Ishikawa (cell line): Measurements from ENCODE around the gene CASP6.

Experiments
- CEBPB ChIP-seq: IDR thresholded peaks from 2 replicates; pipeline ENCODE4 v1.6.1; 2012
- CREB1 ChIP-seq: IDR thresholded peaks from 2 replicates; pipeline ENCODE4 v1.6.1; 2012; ENCODE audit warnings: low read depth
- EGR1 ChIP-seq: IDR thresholded peaks from 2 replicates; pipeline ENCODE4 v1.6.1; 2012
- EP300 ChIP-seq: IDR thresholded peaks from 2 replicates; pipeline ENCODE4 v1.6.1; 2012; ENCODE audit warnings: borderline replicate concordance
- FOXM1 ChIP-seq: IDR thresholded peaks from 2 replicates; pipeline ENCODE4 v1.6.1; 2012; ENCODE audit warnings: low read depth, borderline replicate concordance
- MAX ChIP-seq: IDR thresholded peaks from 2 replicates; pipeline ENCODE4 v1.6.1; 2012
- NFIC ChIP-seq: IDR thresholded peaks from 2 replicates; pipeline ENCODE4 v1.6.1; 2012
- RAD21 ChIP-seq: IDR thresholded peaks from 2 replicates; pipeline ENCODE4 v1.6.1; 2012; ENCODE audit warnings: low read depth
- REST ChIP-seq: IDR thresholded peaks from 2 replicates; pipeline ENCODE4 v1.6.1; 2012; ENCODE audit warnings: low read depth, mild to moderate bottlenecking
- TAF1 ChIP-seq: IDR thresholded peaks from 2 replicates; pipeline ENCODE4 v1.6.1; 2012; ENCODE audit warnings: low read depth, mild to moderate bottlenecking
- TCF12 ChIP-seq: IDR thresholded peaks from 2 replicates; pipeline ENCODE4 v1.6.1; 2012; ENCODE audit warnings: low read depth
- TEAD4 ChIP-seq: IDR thresholded peaks from 2 replicates; pipeline ENCODE4 v1.6.1; 2012
- USF1 ChIP-seq: IDR thresholded peaks from 2 replicates; pipeline ENCODE4 v1.6.1; 2012
- YY1 ChIP-seq: IDR thresholded peaks from 2 replicates; pipeline ENCODE4 v1.6.1; 2012; ENCODE audit warnings: low read depth
- ZBTB7A ChIP-seq: IDR thresholded peaks from 2 replicates; pipeline ENCODE4 v1.6.1; 2012; ENCODE audit warnings: low read depth

Gene CASP6

GRCh38 chr4:109723110-109723509, 19.9 kb upstream of the CASP6 start:
- TF ChIP-seq TAF1 = no peak
- no peak for TF ChIP-seq EP300
- no peak for TF ChIP-seq FOXM1
- TF ChIP-seq EGR1 = no peak
- TF ChIP-seq CREB1 = no peak
- TF ChIP-seq REST = no peak
- no peak for TF ChIP-seq TCF12
- TF ChIP-seq USF1 = no peak
- no peak for TF ChIP-seq NFIC
- TF ChIP-seq RAD21 = no peak
- no peak for TF ChIP-seq TEAD4
- TF ChIP-seq YY1 = no peak
- no peak for TF ChIP-seq ZBTB7A
- no peak for TF ChIP-seq CEBPB
- no peak for TF ChIP-seq MAX

- no peak for TF ChIP-seq EGR1
- no peak for TF ChIP-seq EP300
- TF ChIP-seq CEBPB = no peak
- no peak for TF ChIP-seq FOXM1
- TF ChIP-seq MAX = no peak
- TF ChIP-seq TEAD4 = no peak
Observed at GRCh38 chr4:109722357-109722756, 19.1 kb upstream of the CASP6 start.

GRCh38 chr4:109721033-109721432, 17.8 kb upstream of the CASP6 start:
- TF ChIP-seq RAD21 = no peak
- TF ChIP-seq TEAD4 = no peak
- TF ChIP-seq CEBPB = no peak
- no peak for TF ChIP-seq USF1
- TF ChIP-seq ZBTB7A = no peak
- no peak for TF ChIP-seq NFIC

GRCh38 chr4:109719604-109720003, 16.4 kb upstream of the CASP6 start:
- TF ChIP-seq CEBPB (no peak), EGR1 (no peak), ZBTB7A (no peak), REST (no peak)

- TF ChIP-seq CREB1 = no peak
- TF ChIP-seq EP300 = no peak
- no peak for TF ChIP-seq NFIC
- no peak for TF ChIP-seq EGR1
- no peak for TF ChIP-seq TEAD4
- TF ChIP-seq MAX = no peak
Observed at GRCh38 chr4:109718759-109719158, 15.5 kb upstream of the CASP6 start.

- TF ChIP-seq REST (no peak), NFIC (no peak), EP300 (no peak), FOXM1 (no peak), YY1 (no peak), CEBPB (no peak), MAX (no peak), USF1 (no peak), EGR1 (no peak), TAF1 (no peak)
Observed at GRCh38 chr4:109713500-109713899, 10.3 kb upstream of the CASP6 start.
